Measurements from ENCODE around the gene APOBEC3A. TPM values are rescaled to one million over a fixed set of nuclear protein-coding genes. Genes with fewer than 3 reads are reported as not detected.

APOBEC3A gene
- total RNA-seq, 4 donors from 2014 or later: 2.7 to 3.0 TPM; not detected in 2

DNA sequence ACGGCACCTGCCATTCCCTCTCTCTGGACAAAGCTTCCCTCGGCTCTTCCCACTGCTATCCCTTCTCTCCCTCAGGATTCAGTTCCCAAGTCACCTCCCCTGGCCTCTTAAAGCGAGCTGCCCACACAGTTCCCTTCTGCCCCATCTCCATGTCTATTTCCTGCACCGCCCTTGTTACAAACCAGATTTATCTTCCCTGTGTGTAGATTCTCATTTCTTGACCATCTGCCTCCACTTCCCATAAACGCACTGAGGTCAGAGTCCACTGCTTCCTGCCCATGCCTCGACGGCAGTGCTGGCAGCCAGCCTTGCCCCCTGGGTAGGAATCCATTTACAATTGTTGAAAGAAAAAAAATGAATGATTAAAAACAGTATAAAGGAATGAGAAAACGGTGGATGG lies 13.1 kb downstream of the APOBEC3A start:
- no peak for DNase-seq
- H3K4me3 ChIP-seq: no peak overlapping the region
- 37 to 38% methylated on average over 8 of the region's 8 CpGs for WGBS, 2 donors (ENCODE audit: low coverage in 1 of 2)
- H3K9me3 ChIP-seq: no peaks in the 10 kb centered on the region
- TF ChIP-seq POLR2AphosphoS5 (IDR thresholded peaks at IDR 0.05): no peak
- no peak for TF ChIP-seq EP300 (IDR thresholded peaks at IDR 0.05; ENCODE audit: low read depth)
- no peak for TF ChIP-seq POLR2A (IDR thresholded peaks at IDR 0.05)
- TF ChIP-seq, protein P1, sequence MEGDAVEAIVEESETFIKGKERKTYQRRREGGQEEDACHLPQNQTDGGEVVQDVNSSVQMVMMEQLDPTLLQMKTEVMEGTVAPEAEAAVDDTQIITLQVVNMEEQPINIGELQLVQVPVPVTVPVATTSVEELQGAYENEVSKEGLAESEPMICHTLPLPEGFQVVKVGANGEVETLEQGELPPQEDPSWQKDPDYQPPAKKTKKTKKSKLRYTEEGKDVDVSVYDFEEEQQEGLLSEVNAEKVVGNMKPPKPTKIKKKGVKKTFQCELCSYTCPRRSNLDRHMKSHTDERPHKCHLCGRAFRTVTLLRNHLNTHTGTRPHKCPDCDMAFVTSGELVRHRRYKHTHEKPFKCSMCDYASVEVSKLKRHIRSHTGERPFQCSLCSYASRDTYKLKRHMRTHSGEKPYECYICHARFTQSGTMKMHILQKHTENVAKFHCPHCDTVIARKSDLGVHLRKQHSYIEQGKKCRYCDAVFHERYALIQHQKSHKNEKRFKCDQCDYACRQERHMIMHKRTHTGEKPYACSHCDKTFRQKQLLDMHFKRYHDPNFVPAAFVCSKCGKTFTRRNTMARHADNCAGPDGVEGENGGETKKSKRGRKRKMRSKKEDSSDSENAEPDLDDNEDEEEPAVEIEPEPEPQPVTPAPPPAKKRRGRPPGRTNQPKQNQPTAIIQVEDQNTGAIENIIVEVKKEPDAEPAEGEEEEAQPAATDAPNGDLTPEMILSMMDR (IDR thresholded peaks at IDR 0.05): no peak
- no peaks in the 10 kb centered on the region for H3K27me3 ChIP-seq
- H3K4me1 ChIP-seq: peaks cover 0 to 9% (median 0%) of the 10 kb centered on the region in 4 donors
- in situ Hi-C loops (cut with MboI; ENCODE audit: low pct_ligation_motif_present in 1 of 4, low pct_unique_long_range_greater_than_20kb in 1 of 4, low sequenced_read_pairs in 3 of 4): no loop called here
- H3K27ac ChIP-seq: no peak overlapping the region
- no peaks in the 10 kb centered on the region for H3K36me3 ChIP-seq
- intact Hi-C loops (cut with DNase I; ENCODE audit: low total_unique reads): no loop called here

DNA sequence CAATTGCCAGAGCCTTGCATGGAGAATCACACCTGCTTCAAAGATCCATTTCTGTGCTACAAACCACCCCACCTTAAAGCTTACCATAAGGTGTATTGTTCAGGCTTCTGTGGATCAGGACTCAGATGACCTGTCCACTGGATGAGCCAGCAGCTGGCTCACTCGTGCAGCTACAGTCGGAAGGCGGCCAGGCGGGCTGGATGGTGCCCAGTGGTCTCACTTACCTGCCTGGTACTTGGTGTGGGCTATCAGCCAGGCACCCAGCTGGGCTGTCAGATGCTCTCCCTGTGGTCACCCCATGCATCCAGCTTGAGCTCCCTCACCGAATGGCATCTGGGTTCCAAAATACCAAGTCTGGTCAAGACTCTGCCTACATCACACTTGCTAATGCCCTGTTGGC lies 13.8 kb downstream of the APOBEC3A start:
- H3K27me3 ChIP-seq: no peaks in the 10 kb centered on the region
- intact Hi-C loops (cut with DNase I; ENCODE audit: low total_unique reads) (no loop called here), in situ Hi-C loops (cut with MboI; ENCODE audit: low pct_ligation_motif_present in 1 of 4, low pct_unique_long_range_greater_than_20kb in 1 of 4, low sequenced_read_pairs in 3 of 4) (no loop called here)
- WGBS, 2 donors (ENCODE audit: low coverage in 1 of 2): 82 to 100% methylated on average over 1 to 5 of the region's 5 CpGs
- no peak overlapping the region for H3K27ac ChIP-seq
- no peak for TF ChIP-seq POLR2A (IDR thresholded peaks at IDR 0.05)
- TF ChIP-seq POLR2AphosphoS5 (IDR thresholded peaks at IDR 0.05): no peak
- TF ChIP-seq EP300 (IDR thresholded peaks at IDR 0.05; ENCODE audit: low read depth): no peak
- TF ChIP-seq, protein P1 (IDR thresholded peaks at IDR 0.05): no peak
- DNase-seq: no peak
- H3K4me3 ChIP-seq: no peak overlapping the region
- no peaks in the 10 kb centered on the region for H3K36me3 ChIP-seq
- peaks cover 0 to 9% (median 0%) of the 10 kb centered on the region in 4 donors for H3K4me1 ChIP-seq
- no peaks in the 10 kb centered on the region for H3K9me3 ChIP-seq

DNA sequence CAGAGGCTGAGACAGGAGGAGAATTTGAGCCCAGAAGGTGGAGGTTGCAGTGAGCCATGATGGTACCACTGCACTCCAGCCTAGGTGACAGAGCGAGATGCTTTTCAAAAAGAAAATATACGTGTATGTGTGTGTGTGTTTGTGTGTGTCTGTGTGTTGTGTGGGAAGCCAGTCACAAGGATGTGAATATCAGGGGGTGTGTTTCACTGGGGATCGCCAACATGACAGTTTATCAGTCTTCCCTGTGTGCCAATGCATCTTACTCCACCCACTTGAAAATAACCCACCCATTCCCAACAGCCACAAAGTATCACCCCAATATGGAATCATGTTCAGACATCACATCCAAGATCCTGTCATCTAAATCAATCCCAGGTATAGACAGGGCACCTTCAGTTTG lies 14.4 kb downstream of the APOBEC3A start:
- in situ Hi-C loops (cut with MboI; ENCODE audit: low pct_ligation_motif_present in 1 of 4, low pct_unique_long_range_greater_than_20kb in 1 of 4, low sequenced_read_pairs in 3 of 4) (no loop called here), intact Hi-C loops (cut with DNase I; ENCODE audit: low total_unique reads) (no loop called here)
- H3K36me3 ChIP-seq: no peaks in the 10 kb centered on the region
- 90% methylated on average over 3 of the region's 3 CpGs; no CpG with 5 or more reads in 1 of the 2 donors for WGBS, 2 donors (ENCODE audit: low coverage in 1 of 2)
- H3K9me3 ChIP-seq: no peaks in the 10 kb centered on the region
- no peak overlapping the region for H3K27ac ChIP-seq
- no peak for DNase-seq
- H3K27me3 ChIP-seq: no peaks in the 10 kb centered on the region
- H3K4me3 ChIP-seq: no peak overlapping the region
- TF ChIP-seq POLR2A (IDR thresholded peaks at IDR 0.05): no peak
- TF ChIP-seq, protein P1 (IDR thresholded peaks at IDR 0.05): no peak
- no peak for TF ChIP-seq POLR2AphosphoS5 (IDR thresholded peaks at IDR 0.05)
- H3K4me1 ChIP-seq: peaks cover 0 to 9% (median 0%) of the 10 kb centered on the region in 4 donors

DNA sequence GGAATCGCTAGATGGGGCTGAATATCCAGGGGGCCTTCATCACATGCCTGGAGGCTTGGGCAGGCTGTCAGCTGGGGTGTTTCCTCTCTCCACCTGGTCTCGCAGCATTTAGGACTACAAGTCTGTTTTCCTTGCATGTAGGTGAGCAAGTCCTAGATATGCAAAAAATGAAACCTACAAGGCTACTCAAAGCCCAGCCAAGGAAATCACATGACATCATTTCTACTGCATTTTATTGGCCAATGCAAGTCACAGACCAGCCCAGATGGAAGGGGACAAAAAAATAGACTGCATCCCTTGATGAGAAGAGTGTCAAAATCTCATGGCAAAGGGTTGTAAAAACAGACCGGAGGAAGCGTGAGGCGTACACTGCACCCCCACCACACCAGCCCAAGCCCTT lies 15.1 kb downstream of the APOBEC3A start:
- Histone ChIP-seq H3K9me3 (no peaks in the 10 kb centered on the region), H3K4me1 (peaks cover 0 to 9% (median 0%) of the 10 kb centered on the region in 4 donors), H3K36me3 (no peaks in the 10 kb centered on the region), H3K4me3 (no peak overlapping the region), H3K27me3 (no peaks in the 10 kb centered on the region), H3K27ac (no peak overlapping the region)
- no peak for DNase-seq
- intact Hi-C loops (cut with DNase I; ENCODE audit: low total_unique reads) (no loop called here), in situ Hi-C loops (cut with MboI; ENCODE audit: low pct_ligation_motif_present in 1 of 4, low pct_unique_long_range_greater_than_20kb in 1 of 4, low sequenced_read_pairs in 3 of 4) (no loop called here)
- WGBS, 2 donors (ENCODE audit: low coverage in 1 of 2): 90% methylated on average over 4 to 5 of the region's 5 CpGs
- TF ChIP-seq POLR2AphosphoS5 (IDR thresholded peaks at IDR 0.05): no peak
